ELF-1 (cell line): Measurements from ENCODE around the gene UGT1A4.
"Not testable (repeated sequence)": the region's sequence is repeated elsewhere in the genome, so short reads cannot be mapped to it uniquely, and the experiment has no call there.

Experiments
- DNase-seq: peaks from one replicate; pipeline ENCODE4 v3.0.0-alpha.2; 2016; ENCODE audit warnings: low read depth, low spot score

Gene UGT1A4

GRCh38 chr2:233700028-233700635, 18.4 kb upstream of the UGT1A4 start:
- peak; percentile 31 for DNase-seq

GRCh38 chr2:233700842-233701241, 17.7 kb upstream of the UGT1A4 start:
- DNase-seq, result not testable (repeated sequence)

- DNase-seq, result no peak
Measured at GRCh38 chr2:233702238-233702637, 16.3 kb upstream of the UGT1A4 start.

- no peak for DNase-seq
Measured at GRCh38 chr2:233705911-233706506, 12.5 kb upstream of the UGT1A4 start.

- no peak for DNase-seq
Measured at GRCh38 chr2:233706720-233707119, 11.8 kb upstream of the UGT1A4 start.

- no peak for DNase-seq
Measured at GRCh38 chr2:233707940-233708644, 10.4 kb upstream of the UGT1A4 start.

GRCh38 chr2:233708942-233709341, 9.6 kb upstream of the UGT1A4 start:
- no peak for DNase-seq

- peak; percentile 75 for DNase-seq
Measured at GRCh38 chr2:233711312-233712008, 7.1 kb upstream of the UGT1A4 start.

- DNase-seq, result no peak
Measured at GRCh38 chr2:233712611-233713261, 5.8 kb upstream of the UGT1A4 start, which contains the start of gene UGT1A5. UGT1A5 (plus strand) TSS chr2:233712907; CDS start chr2:233712992, 85 bp downstream.

GRCh38 chr2:233713262-233713615, 5.3 kb upstream of the UGT1A4 start:
- DNase-seq, result no peak

- DNase-seq, result no peak
Measured at GRCh38 chr2:233714121-233714520, 4.4 kb upstream of the UGT1A4 start.

GRCh38 chr2:233728723-233729301, 10.3 kb downstream of the UGT1A4 start, which contains the start of gene UGT1A3:
UGT1A3 (plus strand) TSS chr2:233729042; CDS start chr2:233729127, 85 bp downstream.
- no peak for DNase-seq

GRCh38 chr2:233736868-233737653, 18.5 kb downstream of the UGT1A4 start:
- not testable (repeated sequence) for DNase-seq

- no peak for DNase-seq
Measured at GRCh38 chr2:233740870-233741269, 22.3 kb downstream of the UGT1A4 start.

GRCh38 chr2:233743464-233744259, 25.1 kb downstream of the UGT1A4 start:
- DNase-seq, result no peak

- DNase-seq, result no peak
Measured at GRCh38 chr2:233745073-233745755, 26.7 kb downstream of the UGT1A4 start.

GRCh38 chr2:233745838-233746237, 27.3 kb downstream of the UGT1A4 start:
- not testable (repeated sequence) for DNase-seq

- no peak for DNase-seq
Measured at GRCh38 chr2:233746475-233747282, 28.1 kb downstream of the UGT1A4 start.

GRCh38 chr2:233747283-233747544, 28.7 kb downstream of the UGT1A4 start:
- DNase-seq, result no peak
